ENCODE measurements around the gene SEM1.
"Not testable (repeated sequence)": the region's sequence is repeated elsewhere in the genome, so short reads cannot be mapped to it uniquely, and the experiment has no call there.

The SEM1 gene

DNA sequence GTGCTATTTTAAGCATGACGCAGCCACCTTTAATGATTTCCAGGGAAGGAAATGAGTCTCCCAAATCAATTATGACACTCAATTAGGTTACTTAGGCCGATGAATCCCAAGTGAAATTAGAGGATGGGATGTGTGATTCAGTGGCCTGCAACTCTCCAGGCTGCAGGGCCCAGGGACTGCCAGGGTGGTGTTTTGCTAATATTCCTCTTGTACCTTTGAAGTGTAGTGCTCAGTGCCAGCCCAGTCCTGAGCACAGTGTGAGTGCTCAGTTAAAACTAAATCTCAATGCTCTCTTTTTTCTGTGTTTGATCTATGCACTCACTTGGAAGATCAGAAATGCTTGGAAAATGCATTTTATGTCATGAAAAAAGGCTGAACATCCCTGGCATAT lies 51.6 kb downstream of the SEM1 start:
- no peak for DNase-seq

DNA sequence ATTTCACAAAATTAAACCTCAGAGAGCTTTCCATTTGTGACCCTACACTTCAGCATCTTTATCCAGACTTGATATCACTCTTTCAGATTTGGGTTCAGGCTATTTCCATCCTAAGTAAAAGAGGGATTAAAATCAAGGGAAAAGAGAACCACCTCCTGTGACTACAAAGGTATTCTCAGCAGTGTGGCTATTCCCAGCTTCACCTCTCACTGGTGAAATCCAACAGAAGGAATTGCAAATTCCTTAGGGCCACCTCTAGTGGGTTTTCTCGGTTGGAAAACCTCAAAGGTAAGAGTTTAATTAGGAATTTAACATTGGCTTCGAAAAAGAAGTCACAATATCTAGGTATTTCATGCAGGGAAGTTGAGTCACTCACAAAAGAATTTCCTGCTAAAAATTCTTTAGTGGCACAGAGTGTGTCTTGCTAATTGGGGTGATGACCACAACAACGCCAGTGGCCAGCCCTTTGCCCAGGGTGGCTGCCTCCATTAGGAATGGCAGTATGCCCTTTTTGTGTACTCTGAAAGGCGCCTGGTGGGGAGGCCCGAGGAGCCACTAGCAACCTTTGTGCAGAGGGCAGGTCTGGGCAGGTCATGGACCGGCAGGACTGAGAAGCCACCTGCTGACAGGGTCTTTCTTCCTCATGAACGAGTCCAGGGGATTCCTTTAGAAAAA lies 52.2 kb downstream of the SEM1 start:
- DNase-seq, result no peak

DNA sequence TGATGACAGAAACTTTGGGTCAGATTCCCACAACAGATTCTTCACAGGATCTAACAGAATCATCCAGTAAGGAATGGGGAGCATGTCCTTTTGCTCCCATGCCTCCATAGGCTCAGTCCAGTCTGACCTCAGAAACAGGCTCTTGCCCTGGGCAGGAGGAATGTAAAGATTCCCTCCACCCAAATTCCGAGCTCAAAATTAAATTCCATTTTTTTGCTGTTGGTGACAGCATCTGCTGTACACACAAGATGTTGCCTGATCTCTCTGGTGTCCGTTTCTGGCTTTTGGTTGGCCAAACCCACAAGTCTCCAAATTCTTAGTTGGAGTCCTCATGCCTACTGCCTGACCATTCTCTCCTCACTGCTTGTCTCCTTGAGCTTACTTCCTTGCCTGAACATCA lies 53.7 kb downstream of the SEM1 start:
- DNase-seq, result no peak

DNA sequence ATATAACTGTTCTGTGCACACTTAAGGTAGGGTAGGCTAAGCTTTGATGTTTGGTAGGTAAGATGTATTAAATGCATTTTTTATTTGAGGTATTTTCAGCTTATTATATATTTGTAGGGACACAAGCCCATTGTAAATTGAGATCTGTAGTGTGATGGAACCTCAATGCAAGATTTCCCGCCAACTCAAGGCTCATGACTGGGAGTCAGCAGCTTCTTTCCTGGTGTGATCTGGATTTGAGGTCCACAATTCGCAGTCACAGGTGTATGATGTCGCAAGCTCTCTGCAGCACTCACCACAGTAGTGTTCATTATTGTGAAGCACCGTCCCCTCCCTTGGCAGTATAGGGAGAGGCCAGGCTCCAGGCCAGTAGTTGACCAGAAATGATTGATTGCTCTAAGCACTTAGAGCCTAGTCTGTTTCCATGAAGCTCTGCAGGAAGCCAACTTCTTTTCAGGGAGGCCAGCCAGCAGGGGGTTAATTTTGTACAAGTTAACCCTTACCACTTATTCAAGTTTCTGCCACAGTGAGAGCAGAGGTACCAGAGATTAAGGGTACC lies 54.9 kb downstream of the SEM1 start:
- no peak for DNase-seq

DNA sequence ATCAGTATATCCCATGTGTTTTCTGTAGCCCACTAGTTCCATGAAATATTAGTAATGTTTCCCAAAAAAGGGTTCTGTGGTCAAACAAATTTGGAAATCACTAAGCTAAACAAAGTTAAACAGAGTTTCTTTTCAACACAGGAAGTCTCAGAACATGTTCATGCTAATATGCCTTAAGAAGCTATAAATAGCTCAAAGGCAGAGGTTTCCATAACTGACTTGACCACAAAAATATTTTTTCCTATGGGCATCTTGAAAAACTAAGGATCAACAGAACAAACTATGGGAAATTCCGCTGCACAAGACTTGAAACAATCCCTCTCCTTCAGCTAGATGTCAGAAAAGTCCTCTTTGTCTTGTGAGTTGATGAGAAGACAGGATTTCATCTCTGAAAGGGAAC lies 59.7 kb downstream of the SEM1 start:
- DNase-seq, result no peak

DNA sequence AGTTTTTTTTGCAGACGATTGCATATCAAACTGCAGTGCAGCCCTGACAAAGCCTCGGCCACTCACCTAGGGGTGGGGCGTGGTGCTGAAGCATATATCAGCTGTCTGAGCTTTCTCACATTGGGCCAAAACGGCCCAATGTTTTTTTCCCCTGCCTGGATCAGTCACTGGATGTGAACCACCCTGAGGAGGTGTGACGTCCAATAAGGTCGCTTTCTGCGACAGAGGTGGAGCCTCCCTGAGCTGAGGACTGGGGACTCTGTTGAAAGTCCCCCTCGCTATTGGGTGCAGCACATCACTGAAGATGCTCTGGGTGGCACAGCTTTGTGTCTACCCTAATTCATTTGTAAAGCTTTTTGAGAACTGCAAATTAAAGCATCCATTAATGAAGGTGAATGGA lies 60.9 kb downstream of the SEM1 start:
- DNase-seq, result no peak

DNA sequence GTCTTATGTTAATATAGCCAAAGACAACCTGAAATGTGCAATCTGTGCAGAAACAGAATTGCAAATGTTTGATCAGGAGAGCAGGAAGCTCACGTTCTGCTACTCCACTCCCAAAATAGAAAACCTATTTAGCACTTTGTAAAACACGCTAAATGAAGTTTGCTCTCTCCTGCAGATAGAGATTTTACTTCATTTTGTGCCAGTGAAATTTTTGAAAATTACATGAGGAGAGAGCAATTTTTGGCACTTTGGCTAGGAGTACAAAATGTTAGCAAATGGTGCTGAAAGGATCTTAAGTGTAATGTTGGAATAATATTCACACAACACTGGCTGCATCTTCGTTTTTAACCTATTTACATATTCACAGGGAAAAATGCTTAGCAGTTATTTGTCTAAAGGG lies 61.9 kb downstream of the SEM1 start:
- no peak for DNase-seq

DNA sequence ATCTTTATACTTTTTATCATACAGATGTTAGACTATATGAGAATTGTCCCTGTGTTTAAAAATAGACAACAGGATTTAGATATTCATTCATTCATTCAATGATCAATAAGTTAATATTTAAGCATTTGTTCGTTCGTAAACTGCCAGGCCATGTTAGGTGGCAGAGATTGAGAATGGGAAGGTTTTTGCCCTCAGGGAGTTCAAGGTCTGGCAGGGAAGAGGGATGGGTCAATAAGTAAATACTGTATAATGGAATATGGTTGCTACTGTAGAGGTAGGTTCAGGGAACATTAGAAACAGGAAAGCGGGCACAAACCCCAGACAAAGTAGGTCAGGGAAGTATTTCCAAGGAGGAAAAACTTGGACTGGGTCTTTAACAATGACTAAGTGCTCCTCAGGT lies 64.6 kb downstream of the SEM1 start:
- DNase-seq, result no peak

DNA sequence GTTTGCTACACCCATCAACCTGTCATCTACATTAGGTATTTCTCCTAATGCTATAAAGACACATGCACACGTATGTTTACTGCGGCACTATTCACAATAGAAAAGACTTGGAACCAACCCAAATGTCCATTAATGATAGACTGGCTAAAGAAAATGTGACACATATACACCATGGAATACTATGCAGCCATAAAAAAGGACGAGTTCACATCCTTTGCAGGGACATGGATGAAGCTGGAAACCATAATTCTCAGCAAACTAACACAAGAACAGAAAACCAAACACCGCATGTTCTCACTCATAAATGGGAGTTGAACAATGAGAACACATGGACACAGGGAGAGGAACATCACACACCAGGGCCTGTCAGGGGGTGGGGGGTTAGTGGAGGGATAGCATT lies 66.2 kb downstream of the SEM1 start:
- not testable (repeated sequence) for DNase-seq

DNA sequence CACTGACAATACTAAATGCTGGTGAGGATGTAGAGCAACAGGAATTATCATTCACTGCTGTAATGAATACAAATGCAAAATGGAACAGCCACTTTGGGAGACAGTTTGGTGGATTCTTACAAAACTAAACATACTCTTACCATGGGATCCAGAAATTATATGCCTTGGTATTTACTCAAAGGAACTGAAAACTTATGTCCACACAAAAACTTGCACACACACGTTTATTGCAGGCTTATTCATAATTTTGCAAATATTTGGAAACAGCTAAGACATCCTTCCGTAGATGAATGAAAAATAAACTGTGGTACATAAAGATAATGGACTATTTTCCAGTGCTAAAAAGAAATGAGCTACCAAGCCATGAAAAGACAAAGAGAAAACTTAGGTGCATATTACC lies 69.6 kb downstream of the SEM1 start:
- no peak for DNase-seq

All from stimulated activated CD4-positive, alpha-beta T cell treated with anti-CD3 and anti-CD28 coated beads, Interleukin-4, amount 100 ng/mL, for 1 hour (primary cell).